ENCODE measurements around the gene PIP5KL1.
A peak's percentile ranks its signal among the peaks of the same experiment; 100 is the strongest.

Gene PIP5KL1

DNA sequence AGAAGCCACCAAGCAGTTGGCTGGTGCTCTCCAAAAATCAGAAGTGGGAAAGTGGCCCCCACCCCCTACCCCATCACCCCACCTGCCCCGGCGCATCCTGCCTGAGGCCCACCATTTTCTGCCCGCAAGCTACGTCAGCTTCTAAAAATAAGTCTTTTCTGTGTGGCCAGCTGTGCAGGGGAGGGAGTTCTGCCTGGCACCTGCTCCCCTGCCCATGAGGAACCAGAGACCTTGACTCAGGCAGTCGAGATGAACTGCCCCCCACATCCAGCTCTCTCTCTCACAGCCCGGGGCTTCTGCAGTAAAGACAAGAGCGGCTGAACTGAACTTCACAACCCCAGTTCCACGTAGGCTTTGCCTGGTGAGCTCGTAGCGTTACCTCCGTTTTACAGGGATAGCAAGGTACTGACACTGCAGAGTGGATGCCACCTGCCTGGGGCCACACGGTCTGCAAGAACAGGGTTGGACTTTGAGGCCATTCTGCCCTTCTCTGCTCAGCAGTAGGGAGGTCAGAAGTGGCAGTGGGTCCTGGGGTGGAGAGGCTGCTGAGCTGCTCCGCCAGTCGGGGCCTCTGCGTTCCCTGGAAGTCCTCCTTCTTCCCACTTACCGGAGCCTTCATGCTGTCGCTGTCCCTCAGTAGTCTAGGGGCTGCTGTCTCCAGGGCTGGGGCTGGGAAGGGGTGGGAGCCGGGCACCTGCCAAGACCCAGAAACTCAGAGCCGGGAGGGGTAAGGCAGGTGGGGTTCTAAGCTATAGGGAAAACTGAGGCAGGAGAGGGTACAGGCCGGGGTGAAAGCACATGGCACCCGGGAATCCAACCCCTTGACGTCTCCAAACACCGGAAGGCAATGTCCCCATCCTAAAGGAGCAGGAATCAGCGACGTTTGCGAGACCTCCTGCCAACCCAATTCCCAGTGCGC, 14.5 kb downstream of the PIP5KL1 start:
- DNase-seq (ENCODE audit: low spot score): no peak

DNA sequence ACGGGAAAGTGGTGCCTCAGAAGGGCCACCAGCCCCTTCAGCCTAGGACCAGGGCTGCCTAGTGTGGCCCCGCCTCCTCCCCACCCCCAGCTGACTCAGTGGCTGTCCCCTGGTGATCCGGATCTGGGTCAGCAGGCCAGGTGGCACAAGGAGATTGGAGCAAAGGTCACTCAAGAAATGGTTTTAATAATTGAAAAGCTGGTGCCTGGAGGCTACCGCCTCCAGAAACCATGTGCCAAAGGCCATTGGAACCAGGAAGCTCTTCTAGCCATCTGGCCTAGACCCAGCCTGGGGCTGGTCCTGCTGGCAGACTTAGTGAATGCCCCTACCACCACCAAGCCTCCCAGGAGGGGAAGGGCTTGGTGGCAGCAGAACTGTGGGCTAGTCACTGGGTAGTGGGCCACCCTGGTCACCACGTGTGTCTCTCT, 15.2 kb downstream of the PIP5KL1 start:
- DNase-seq (ENCODE audit: low spot score): no peak

DNA sequence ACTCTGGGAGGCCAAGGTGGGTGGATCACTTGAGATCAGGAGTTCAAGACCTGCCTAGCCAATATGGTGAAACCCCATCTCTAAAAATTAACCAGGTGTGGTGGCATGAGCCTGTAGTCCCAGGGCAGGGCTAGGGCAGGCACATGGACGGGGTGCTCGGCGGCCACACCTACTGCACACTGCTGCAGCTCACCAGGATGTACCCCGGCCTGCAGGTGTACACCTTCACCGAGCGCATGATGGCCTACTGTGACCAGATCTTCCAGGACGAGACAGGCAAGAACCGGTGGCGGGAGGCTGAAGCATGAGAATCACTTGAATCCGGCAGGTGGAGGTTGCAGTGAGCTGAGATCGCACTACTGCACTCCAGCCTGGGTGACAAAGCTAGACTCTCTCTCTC, 16.9 kb downstream of the PIP5KL1 start:
- DNase-seq (ENCODE audit: low spot score): no peak

DNA sequence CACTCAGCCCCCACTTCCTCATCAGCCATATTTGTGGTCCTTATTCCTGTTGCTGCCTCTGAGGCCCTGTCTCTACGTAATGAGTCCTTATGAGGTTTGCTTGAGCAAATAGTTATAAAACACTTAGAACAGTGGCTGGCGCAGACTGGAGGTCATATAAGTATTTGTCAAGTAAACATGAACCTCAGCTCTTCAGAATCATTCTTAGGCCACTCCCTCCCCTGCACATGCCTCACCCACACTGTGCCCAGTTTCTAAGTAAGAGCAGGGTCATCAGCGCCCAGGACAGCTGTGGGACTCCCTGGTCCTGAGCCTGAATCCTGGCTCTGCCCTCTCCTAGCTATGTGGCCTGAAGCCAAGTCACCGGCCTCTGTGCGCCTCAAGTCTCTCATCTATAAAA, 17.7 kb downstream of the PIP5KL1 start:
- DNase-seq (ENCODE audit: low spot score): no peak

DNA sequence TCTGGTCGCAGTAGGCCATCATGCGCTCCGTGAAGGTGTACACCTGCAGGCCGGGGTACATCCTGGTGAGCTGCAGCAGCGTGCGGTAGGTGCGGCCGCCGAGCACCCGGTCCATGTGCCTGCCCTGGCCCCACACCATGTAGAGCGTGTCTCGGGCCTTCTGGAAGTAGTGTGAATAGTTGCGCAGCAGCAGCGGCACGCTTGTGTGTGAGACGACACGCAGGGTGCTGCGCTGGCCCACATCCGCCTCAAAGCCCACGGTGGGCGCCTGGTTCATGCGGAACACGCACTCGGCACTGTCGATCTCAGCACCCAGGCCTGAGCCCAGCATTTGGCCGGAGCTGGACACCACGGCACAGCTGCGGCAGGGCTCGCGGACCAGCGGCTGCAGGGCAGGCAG, 18.3 kb downstream of the PIP5KL1 start:
- DNase-seq (ENCODE audit: low spot score): no peak

DNA sequence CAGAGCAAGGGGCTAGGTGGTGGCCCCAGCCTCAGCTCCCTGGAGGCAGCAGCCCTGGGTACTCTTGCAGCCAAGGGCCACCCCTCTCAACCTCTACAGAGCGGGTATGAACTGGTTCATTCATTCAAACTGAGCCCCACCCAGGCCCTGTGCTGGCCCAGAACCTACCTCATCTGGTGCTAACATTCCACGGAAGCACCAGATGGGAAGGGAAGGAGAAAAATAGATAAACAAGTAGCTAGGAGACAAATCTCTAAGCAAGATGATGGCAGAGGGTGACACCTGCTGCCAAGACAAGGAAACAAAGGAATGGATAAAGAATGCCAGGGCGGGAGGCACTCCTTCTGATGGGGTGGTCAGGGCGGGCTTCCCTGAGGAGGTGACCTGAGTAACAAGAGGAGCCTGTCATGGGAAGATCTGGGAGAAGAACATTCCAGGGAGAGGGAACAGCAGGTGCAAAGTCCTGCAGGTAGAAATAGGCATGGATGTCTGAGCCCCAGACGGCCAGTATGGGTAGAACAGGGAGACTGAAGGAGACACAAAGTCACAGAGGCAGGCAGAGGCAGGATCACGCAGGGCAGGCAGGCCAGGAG, 19.9 kb downstream of the PIP5KL1 start:
- no peak for DNase-seq (ENCODE audit: low spot score)

DNA sequence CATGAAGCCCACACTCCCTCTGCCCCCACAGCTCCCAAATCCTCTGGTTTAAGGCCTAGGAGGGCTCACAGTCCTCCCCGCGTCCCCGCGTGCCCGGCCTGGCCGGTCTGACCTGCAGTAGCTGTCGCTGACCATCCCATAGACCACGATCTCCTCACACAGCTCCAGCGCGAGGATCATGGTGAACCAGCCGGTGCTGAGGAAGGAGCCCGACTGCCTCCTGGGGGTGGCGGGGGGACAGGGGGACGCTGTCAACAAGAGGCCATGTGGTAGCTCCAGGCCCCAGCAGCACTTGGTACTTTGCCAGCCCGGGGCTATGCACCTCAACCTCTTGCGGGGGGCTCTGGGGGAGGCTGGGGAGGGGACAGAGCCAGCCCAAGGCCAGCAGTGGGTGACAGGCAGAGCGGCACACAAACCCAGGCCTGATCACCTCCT, 20.7 kb downstream of the PIP5KL1 start:
- DNase-seq (ENCODE audit: low spot score): no peak

DNA sequence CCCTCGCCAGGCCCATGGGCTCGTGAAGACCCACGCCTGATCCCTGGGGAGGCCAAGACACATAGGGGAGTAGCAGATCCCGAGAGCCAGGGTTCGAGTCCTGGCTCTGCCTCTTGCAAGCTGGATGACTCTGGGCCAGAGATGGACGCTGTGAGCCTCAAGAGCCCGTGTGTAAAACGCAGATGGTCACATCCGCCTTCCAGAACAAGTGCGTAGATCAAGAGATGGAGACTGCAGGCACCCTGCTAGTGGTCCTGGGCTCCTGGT, 22.0 kb downstream of the PIP5KL1 start:
- no peak for DNase-seq (ENCODE audit: low spot score)

DNA sequence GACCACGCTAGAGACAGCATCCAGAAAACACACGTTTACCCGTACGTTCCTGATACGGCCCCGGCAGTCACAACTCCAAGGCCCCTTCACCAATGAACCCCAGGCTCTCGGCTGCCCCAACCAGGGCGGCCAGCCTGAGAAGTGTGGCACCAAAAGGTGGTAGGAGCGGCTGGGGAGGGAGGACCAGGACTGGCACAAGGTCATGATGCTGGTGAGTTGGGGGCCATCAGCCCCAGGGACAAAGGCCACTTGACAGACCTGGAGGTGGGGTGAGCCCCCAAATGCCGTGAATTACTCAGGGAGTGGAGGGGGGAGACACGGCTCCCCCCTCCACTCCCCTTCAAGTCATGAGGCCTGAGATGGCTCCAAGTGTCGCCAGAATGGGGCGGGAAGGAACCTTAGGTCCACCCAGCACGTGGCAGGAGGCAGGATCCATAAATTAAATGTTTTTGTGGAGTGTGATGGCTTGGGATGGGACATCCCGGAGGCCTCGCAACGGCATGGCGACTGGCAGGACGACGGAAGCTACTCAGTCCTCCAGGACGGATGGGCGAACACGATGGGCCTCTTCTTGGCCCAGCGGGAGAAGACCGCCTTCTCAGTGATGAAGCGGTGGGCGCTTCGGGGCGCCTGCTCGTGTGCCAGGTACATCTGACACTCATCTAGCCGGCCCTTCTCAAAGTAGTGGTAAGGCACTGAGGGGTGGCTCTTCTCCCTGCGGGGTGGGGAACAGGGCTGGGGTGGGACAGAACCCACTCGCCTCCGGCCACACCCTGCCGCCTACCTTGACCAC, 22.5 kb downstream of the PIP5KL1 start:
- no peak for DNase-seq (ENCODE audit: low spot score)

DNA sequence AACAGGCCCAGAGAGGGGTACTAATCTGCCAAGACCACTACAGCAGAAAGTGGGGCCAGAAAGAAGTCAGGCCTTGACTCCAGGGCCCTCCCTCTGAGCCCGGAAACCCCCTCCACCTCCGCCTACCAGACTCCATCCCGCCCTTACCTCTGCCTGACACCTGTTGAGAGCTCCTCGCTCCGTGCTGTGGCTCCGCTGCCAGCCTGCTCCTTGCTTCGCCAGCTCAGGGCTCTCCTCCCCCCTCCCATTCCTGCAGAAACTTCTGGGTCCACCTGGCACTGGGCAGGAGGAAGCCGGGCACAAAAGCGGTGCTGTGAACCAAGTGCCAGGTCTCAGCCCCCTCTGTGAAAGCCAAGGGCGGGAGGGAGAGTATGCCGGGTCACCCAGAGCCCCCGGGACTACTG, 24.8 kb downstream of the PIP5KL1 start:
- DNase-seq (ENCODE audit: low spot score): no peak

DNA sequence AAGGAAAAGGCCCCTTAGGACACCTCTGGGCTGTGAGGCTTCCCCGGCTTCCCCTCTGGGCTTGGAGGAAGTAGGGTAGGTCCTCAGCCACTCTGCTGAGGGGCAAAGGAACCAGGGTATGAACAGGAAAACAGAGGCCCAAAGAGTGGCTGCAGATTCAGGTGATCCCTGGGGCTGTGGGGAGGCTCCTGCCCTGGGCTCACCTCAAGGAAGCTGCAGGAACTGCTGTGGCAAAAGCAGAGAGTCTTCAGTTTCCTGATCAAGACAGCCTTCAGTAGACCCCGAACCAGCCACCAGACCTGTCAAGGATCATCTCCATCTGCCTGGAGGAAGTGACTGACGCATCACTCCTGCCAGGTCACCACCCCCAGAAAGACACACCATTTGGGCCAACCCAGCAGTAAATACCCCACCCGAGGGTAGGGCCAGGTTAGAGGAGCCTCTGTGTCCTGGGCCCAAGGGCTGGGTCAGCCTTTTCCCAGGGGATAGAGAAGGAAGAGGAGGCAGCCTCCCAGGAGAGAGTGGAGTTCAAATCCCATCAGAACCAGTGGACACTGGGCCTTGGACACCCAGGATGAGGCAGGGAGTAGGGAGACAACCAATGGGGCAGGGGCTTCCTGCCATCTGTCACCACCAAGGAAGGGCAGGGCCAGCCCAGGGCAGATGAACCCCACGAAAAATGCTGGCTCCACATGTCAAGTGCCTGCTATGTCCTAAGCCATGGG, 25.4 kb downstream of the PIP5KL1 start:
- no peak for DNase-seq (ENCODE audit: low spot score)

DNA sequence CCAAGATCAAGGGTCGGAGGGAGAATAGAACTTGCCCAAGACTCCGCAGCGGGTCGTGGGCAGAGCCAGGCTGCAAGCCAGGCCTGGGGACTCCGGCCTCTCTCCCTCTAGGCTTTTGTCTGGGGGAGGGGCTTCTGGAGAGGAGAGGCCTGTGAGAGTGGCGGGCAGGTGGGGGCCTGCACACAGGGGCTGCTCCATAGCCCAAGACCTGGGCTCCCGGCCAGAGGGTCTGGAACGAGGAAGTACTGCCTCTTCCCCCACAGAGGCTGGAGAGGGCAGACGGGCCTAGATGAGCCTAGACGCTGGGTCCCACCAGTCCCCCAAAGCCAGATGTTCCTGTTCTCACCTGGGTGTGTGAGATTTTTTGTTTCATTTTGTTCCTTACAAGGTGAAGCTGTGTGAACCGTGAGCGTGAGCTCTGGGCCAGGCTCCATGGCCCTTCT, 26.0 kb downstream of the PIP5KL1 start:
- no peak for DNase-seq (ENCODE audit: low spot score)

DNA sequence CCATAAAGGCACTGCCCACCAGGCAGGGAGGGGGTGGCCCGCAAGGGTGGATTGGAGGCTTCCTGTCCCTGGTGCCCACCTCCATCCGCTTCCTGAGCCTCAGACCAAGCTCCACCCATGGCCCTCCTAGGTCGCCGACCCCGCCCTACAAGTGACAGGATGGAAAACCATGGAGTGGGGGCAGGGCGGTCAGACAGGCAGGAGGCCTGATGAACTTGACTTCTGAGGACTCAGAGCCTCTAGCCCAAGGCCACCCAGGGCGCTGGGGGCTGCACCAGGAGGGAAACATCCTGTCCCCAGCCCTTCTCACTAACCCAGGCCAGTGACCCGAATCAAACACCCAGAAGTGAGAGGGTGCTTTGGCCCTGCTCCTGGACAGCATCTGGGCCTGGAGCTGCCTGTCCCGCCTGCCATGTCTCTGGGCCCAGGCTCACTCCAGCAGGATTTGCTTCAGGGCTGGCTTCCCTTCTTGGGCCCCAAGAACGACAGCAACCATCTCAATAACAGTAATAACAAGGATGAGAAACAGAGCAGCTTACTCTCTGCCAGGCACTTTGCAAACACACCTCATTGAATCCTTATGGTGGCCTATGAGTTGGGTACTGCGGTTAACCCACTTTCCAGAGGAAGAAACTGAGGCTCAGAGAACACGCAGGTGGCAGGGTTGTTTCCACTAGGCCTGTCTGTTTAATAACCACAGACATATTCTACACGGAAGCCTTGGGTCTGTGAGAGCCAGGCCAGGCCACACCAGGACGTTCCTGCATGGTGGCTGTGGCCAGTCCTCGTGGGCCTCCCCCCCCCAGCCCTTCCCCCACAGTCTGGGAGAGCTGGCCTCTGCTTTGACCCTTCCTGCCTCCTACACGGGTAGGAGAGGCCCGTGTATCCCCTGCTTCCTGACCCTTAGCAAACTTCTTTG, 26.8 kb downstream of the PIP5KL1 start:
- DNase-seq (ENCODE audit: low spot score): no peak

DNA sequence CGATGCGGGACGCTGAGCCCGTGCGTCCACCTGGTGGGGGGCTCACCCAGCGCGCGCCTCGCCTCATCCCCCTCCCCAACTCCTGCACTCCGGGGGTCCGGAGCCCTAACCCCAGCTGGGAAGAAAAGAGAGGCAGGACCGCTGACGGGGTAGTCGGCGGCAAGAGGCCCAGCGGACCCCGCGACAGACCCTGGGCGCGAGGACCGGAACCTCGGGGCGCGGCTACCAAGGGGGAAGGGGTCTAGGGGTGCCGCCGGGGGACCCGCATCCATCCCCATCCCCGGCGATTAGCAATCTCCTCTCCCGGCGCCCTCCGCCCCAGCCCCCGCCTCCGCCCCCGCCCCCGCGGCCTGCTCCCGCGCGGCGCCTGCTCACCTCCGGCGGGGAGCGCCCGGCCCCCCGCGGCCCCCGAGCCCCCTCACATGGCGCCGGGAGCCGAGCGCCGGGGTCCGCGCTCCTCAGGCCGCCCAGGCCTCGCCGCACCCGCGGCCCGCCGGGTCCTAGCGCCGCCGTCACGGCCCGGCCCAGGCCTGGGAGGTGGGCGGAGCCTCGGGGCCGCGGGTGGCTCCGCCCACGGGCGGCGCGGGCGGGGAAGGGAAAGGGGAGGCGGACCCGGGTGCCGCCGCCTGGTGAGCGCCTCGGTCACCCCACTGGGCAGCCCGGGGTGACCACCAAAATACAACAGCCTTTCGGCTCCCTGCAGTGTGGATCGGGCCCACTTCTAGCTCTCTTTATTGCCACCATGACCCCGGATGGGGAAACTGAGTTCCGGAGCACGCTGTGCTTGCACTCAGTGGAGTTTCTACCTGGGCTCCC, 31.2 kb downstream of the PIP5KL1 start, which contains the start of gene ST6GALNAC6:
Gene ST6GALNAC6 (minus strand): TSS at position 476 of the 816 bp plus-strand sequence. CDS start 1,622 bp downstream, outside the sequence.
- peak; percentile 97 for DNase-seq (ENCODE audit: low spot score)

DNA sequence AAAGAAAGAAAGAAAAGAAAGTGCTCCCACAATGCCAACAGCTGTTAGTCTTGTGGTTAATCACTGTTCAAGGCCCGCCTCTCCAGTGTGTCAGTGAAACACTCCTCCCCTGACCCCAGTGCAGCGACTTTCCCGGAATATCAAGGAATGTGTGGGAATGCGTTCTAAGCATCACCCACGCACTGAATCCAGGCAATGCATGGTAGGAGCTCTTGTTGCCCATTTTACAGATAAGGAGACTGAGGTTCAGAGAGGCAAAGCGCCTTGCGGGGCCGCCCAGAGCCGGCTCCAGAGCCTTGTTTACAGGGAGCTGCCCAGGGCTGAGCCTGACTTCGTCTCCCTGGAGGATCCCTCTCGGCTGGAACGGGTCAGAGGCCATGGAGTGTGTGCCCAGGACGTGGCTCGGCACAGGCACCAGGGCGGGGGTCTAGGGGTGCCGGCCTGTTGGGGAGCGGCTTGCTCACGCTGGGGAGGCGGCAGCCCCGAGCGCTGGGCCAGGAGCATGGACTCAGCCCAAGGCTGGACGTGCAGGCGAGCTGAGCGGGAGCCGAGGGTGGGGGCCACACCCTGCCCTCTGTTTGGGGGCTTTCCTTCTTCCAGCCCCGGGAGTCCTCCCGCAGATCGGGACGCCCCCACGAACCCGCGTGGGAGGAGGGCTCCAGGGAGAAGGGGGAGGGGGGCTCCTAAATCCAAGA, 32.0 kb downstream of the PIP5KL1 start:
- peak; percentile 87 for DNase-seq (ENCODE audit: low spot score)

DNA sequence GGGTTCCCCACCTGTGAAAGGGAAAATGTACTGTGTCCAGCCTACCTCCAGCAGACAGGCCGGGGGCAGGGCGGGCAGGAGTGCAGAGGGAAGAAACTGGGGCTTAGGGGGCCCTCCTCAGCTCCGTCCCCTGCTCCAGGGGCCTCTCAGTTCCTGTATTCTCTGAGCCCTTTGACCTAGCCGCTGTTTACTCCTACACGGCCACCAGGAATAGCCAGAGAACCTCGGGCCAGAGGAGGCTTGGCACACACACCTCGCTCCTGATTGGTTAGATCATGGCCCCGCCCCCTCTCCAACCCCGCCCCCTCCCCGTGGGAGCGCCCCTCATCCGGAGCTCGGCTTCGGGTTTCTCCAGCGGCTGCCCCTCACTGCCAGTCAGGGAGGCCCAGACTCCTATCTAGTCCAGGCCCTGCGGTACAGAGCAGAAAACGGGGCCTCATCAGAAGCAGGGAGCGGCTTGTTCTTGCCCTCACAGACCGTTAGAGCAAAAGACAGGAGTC, 33.3 kb downstream of the PIP5KL1 start:
- peak; percentile 94 for DNase-seq (ENCODE audit: low spot score)

DNA sequence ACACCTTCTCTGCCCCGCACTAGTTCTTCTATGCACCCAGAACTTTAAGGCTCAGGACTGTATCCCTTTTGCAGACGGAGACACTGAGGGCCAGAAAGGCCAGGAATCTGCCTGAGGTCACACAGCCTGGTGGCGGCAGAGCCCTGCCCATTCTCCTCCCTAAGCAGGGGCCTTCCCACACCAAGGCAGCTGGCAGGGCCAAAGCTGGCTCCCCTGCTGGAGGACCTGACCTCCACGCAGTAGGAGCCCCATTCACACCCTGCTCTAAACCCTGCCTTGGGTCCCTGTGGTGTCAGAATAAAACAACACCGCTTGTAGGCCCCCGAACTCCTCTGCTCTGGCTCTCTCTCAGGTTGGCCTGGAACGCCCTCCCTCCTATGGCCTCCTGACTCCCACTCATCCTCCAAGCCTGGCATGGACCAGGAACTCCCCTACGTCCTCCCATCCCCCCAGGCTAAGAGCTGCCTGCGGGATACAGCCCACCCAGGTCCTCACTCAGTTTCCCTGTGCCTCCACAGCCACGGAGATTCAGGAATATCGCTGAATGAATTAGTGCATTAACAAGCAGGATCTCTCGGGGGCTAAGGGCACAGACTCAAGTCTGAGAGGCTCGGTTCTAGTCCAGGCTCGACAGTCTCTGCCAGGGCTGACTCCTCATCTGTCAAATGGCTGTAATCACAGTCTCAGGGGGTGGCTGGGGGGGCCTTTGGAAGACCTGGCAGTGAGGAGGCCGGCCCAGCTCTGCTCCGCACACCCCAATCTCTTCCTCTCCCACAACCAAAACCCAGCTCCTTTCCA, 34.0 kb downstream of the PIP5KL1 start:
- DNase-seq (ENCODE audit: low spot score): no peak

DNA sequence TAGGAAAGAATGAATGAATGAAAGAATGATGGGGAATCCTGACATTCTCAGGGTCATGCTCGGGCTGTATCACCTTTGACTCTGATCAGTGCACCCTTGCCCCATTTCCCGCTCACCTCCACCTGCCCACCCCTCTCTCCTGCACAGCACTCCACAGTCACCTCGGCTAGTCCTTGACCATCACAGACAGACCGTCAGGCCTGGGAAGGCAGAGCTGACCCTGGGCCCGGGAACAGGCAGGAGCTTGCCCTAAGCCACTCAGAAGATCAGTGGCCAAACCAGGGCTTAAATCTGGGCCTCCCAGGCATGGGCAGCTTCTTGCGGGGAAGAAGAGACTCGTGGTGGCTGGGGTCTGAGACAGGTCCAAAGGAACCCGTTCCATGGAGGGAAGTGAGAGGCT, 34.8 kb downstream of the PIP5KL1 start:
- no peak for DNase-seq (ENCODE audit: low spot score)

Measured in GM03348 (cell line).